ENCODE results near the gene MCOLN1. TPM values are rescaled to one million over a fixed set of nuclear protein-coding genes. Genes with fewer than 3 reads are reported as not detected.

Gene MCOLN1
- total and polyA plus RNA-seq, 9 of the 15 experiments (the other 6 are each of a cell fraction or from before 2014, with no cell fraction given) = 0.25 to 15.4 (median 7.1) TPM

GRCh38 chr19:7505682-7506384, 16.6 kb upstream of the MCOLN1 start (continued):
- no peak for TF ChIP-seq THRB (CRISPR knock-in tag; conservative IDR thresholded peaks at IDR 0.05)
- no peak for TF ChIP-seq ZNF124 (CRISPR knock-in tag; IDR thresholded peaks at IDR 0.05)
- no peak for TF ChIP-seq U2AF2 (optimal IDR thresholded peaks at IDR 0.05; ENCODE audit: low read depth, low read length)
- TF ChIP-seq ZNF232 (CRISPR knock-in tag; IDR thresholded peaks at IDR 0.05) = no peak; the same call in 1 of the 2 replicates
- TF ChIP-seq ZNF699 (CRISPR knock-in tag; IDR thresholded peaks at IDR 0.05; ENCODE audit: insufficient replicate concordance) = no peak
- TF ChIP-seq PCBP2 (IDR thresholded peaks at IDR 0.05; ENCODE audit: low read depth, low read length, poor library complexity, severe bottlenecking) = no peak
- TF ChIP-seq ZNF77 (CRISPR knock-in tag; IDR thresholded peaks at IDR 0.05) = no peak
- peak; percentile 78 for TF ChIP-seq BHLHE40 (IDR thresholded peaks at IDR 0.05; ENCODE audit: low read length)
- TF ChIP-seq RBM34 (IDR thresholded peaks at IDR 0.05; ENCODE audit: borderline replicate concordance, insufficient read depth, low read length) = no peak
- TF ChIP-seq BACH1 (tag; IDR thresholded peaks at IDR 0.05) = no peak
- no peak for TF ChIP-seq MTA1 (IDR thresholded peaks at IDR 0.05; ENCODE audit: borderline replicate concordance)
- TF ChIP-seq HBP1 (CRISPR knock-in tag; IDR thresholded peaks at IDR 0.05) = peak; percentile 41; the same call in 1 of the 2 replicates
- TF ChIP-seq PHF8 (IDR thresholded peaks at IDR 0.05; ENCODE audit: borderline replicate concordance, low read length) = peak; percentile 62; the same call in 1 of the 2 replicates
- no peak for TF ChIP-seq STAT6 (CRISPR knock-in tag; IDR thresholded peaks at IDR 0.05)
- no peak for TF ChIP-seq FOXO4 (CRISPR knock-in tag; IDR thresholded peaks at IDR 0.05)
- no peak for TF ChIP-seq POLR2H (tag; IDR thresholded peaks at IDR 0.05; ENCODE audit: low read depth)
- TF ChIP-seq SRF (CRISPR knock-in tag; IDR thresholded peaks at IDR 0.05) = no peak
- TF ChIP-seq HMGXB4 (CRISPR knock-in tag; IDR thresholded peaks at IDR 0.05) = no peak

Measured in K562 (cell line).